Measurements from ENCODE around the gene VPS37D.

The VPS37D gene

DNA sequence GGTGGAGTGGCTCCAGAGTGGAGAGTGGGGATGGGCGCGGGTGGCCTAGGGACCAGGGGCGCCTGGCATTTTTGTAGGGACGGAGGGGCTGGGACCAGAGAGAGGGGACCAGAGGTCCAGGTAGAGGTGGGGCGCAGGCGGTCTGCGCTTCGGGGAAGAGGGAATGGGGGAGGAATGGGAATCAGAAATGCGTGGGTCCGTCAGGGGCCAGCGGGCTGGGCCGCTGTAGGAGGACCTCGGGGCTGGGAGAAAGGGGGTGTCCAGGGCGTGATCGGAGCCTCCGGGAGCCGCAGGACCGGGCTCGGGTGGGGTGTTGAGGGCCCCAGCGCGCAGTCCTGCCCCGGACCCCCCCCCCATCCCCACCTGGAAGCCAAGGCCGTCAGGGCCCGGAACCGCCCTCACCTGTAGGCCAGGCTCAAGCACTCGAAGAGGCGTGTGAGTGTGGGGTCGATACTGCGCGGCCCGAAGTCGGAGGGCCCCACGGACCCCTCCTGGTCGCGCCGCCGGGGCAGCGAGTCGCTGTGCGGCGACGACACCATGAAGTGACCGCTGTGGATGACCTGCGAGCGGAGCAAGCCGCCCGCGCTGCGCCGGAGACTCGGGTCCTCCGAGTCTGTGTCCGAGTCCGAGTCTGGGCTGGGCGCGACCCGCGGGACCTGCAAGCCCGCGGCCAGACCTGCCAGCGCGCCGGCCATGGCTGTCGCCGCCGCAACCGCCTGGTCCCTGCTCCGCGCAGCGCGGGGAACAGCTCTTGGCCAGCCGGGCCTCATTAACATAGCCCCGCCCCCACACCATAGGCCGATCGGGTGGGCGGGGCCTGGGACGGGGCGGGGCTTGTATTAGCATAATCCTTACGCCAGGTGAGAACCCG is 43.6 kb upstream of the VPS37D start, which contains the start of gene MLXIPL:
Gene MLXIPL (minus strand): TSS at position 725 of the 871 bp plus-strand sequence. CDS start 30 bp downstream, at position 695.
- Histone ChIP-seq H3K27me3 (ENCODE audit: insufficient read depth, insufficient read length) (peaks cover 11% of the 10 kb centered on the region), H3K4me3 (ENCODE audit: insufficient read length, low read depth) (peak within 1 kb of the TSS; percentile 81)

DNA sequence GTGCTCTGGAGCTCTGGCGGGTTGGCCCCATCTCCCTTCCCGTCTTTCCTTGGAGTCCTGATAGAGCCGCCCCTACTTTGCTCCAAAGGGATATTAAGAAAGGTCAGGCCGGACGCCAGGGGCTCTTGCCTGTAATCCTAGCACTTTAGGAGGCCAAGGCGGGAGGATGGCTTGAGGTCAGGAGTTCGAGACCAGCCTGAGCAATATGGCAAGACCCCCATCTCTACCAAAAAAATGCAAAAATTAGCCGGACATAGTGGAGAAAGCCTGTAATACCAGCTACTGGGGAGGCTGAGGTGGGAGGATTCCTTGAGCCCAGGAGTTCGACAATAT is 43.0 kb upstream of the VPS37D start:
- DNase-seq (ENCODE audit: low read depth, low spot score) = no peak
- Histone ChIP-seq H3K36me3 (ENCODE audit: insufficient read depth, insufficient read length, low read length) (no peaks in the 10 kb centered on the region), H3K4me1 (ENCODE audit: insufficient read depth, insufficient read length) (peaks cover 1% of the 10 kb centered on the region), H3K27me3 (ENCODE audit: insufficient read depth, insufficient read length) (peaks cover 11% of the 10 kb centered on the region), H3K4me3 (ENCODE audit: insufficient read length, low read depth) (no peak overlapping the region), H3K9ac (ENCODE audit: insufficient read length, low read depth) (no peak overlapping the region), H3K9me3 (ENCODE audit: insufficient read depth, low read length) (no peaks in the 10 kb centered on the region)
- TF ChIP-seq ZNF274 (IDR thresholded peaks at IDR 0.05; ENCODE audit: low read depth, low read length) (no peak), YY1 (IDR thresholded peaks at IDR 0.05; ENCODE audit: insufficient read depth, insufficient read length) (no peak), SUZ12 (IDR thresholded peaks at IDR 0.05; ENCODE audit: extremely low read depth, insufficient read depth, insufficient read length) (no peak)

More for the DNA sequence above, 43.6 kb upstream of the VPS37D start, which contains the start of gene MLXIPL:
- Histone ChIP-seq H3K36me3 (ENCODE audit: insufficient read depth, insufficient read length, low read length) (no peaks in the 10 kb centered on the region), H3K4me1 (ENCODE audit: insufficient read depth, insufficient read length) (peaks cover 1% of the 10 kb centered on the region), H3K9ac (ENCODE audit: insufficient read length, low read depth) (peak within 1 kb of the TSS; percentile 93), H3K9me3 (ENCODE audit: insufficient read depth, low read length) (no peaks in the 10 kb centered on the region)
- TF ChIP-seq ZNF274 (IDR thresholded peaks at IDR 0.05; ENCODE audit: low read depth, low read length) (no peak), SUZ12 (IDR thresholded peaks at IDR 0.05; ENCODE audit: extremely low read depth, insufficient read depth, insufficient read length) (no peak), YY1 (IDR thresholded peaks at IDR 0.05; ENCODE audit: insufficient read depth, insufficient read length) (no peak)
- DNase-seq (ENCODE audit: low read depth, low spot score) = peak; percentile 82

DNA sequence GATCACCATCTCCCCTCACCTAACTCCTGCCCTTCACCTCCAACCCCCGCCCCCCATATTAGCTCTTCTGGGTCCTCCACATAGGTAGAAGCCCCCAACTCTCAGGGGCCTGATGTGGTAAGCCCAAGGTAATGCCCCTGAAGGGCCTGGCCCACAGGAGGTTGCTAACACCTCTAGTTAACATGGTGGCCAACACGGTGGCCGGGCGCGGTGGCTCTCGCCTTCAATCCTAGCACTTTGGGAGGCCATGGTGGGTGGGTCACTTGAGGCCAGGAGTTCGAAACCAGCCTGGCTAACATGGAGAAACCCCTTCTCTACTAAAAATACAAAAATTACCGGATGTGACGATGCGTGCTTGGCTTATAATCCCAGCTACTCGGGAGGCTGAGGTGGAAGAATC is 42.4 kb upstream of the VPS37D start:
- Histone ChIP-seq H3K27me3 (ENCODE audit: insufficient read depth, insufficient read length) (peaks cover 11% of the 10 kb centered on the region), H3K36me3 (ENCODE audit: insufficient read depth, insufficient read length, low read length) (no peaks in the 10 kb centered on the region), H3K4me3 (ENCODE audit: insufficient read length, low read depth) (no peak overlapping the region), H3K4me1 (ENCODE audit: insufficient read depth, insufficient read length) (peaks cover 1% of the 10 kb centered on the region), H3K9me3 (ENCODE audit: insufficient read depth, low read length) (no peaks in the 10 kb centered on the region), H3K9ac (ENCODE audit: insufficient read length, low read depth) (no peak overlapping the region)
- no peak for TF ChIP-seq SUZ12 (IDR thresholded peaks at IDR 0.05; ENCODE audit: extremely low read depth, insufficient read depth, insufficient read length)
- TF ChIP-seq ZNF274 (IDR thresholded peaks at IDR 0.05; ENCODE audit: low read depth, low read length) = no peak
- no peak for TF ChIP-seq YY1 (IDR thresholded peaks at IDR 0.05; ENCODE audit: insufficient read depth, insufficient read length)
- no peak for DNase-seq (ENCODE audit: low read depth, low spot score)

DNA sequence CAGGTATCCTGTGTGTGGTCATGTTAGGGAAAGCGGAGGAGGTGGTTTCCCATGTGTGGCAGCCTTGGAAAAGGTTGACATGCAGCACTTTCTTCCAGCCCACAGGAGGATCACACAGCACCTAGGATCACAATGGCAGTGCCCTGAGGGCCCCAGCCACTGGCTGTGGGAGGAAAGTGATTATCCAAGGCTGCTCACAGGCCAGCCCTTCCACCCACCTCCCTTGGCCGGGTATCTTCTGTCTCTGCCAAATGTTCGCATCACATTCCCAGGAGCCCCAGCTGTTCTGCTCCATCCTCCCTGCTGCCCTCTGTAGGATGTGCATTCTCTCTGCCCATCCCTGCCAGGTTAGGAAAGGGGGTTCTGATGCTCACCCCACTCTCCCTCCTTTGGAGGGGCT is 40.8 kb upstream of the VPS37D start:
- no peaks in the 10 kb centered on the region for H3K36me3 ChIP-seq (ENCODE audit: insufficient read depth, insufficient read length, low read length)
- no peak overlapping the region for H3K9ac ChIP-seq (ENCODE audit: insufficient read length, low read depth)
- TF ChIP-seq ZNF274 (IDR thresholded peaks at IDR 0.05; ENCODE audit: low read depth, low read length) = no peak
- no peak for TF ChIP-seq SUZ12 (IDR thresholded peaks at IDR 0.05; ENCODE audit: extremely low read depth, insufficient read depth, insufficient read length)
- H3K4me1 ChIP-seq (ENCODE audit: insufficient read depth, insufficient read length) = peaks cover 1% of the 10 kb centered on the region
- DNase-seq (ENCODE audit: low read depth, low spot score) = no peak
- H3K9me3 ChIP-seq (ENCODE audit: insufficient read depth, low read length) = no peaks in the 10 kb centered on the region
- no peak overlapping the region for H3K4me3 ChIP-seq (ENCODE audit: insufficient read length, low read depth)
- H3K27me3 ChIP-seq (ENCODE audit: insufficient read depth, insufficient read length) = peaks cover 11% of the 10 kb centered on the region

DNA sequence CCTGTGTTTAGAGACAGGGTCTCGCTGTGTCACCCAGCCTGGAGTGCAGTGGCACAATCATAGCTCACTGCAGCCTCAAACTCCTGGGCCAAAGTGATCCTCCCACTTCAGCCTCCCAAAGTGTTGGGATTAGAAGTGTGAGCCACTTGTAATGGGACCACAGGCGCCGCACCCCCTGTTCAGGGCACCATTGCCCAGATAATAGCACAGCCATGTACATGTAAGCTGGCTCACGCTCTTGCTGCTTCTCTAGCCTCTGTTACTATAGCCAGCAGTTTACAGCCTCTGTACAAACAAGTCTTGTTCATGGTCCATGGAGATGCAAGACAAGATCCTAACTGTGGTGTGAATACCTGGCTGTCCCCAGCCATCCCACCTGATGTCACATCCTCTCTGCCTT is 39.1 kb upstream of the VPS37D start:
- DNase-seq (ENCODE audit: low read depth, low spot score) = no peak
- Histone ChIP-seq H3K4me3 (ENCODE audit: insufficient read length, low read depth) (no peak overlapping the region), H3K9me3 (ENCODE audit: insufficient read depth, low read length) (no peaks in the 10 kb centered on the region), H3K27me3 (ENCODE audit: insufficient read depth, insufficient read length) (peaks cover 7% of the 10 kb centered on the region), H3K9ac (ENCODE audit: insufficient read length, low read depth) (no peak overlapping the region), H3K36me3 (ENCODE audit: insufficient read depth, insufficient read length, low read length) (no peaks in the 10 kb centered on the region), H3K4me1 (ENCODE audit: insufficient read depth, insufficient read length) (peaks cover 1% of the 10 kb centered on the region)
- no peak for TF ChIP-seq YY1 (IDR thresholded peaks at IDR 0.05; ENCODE audit: insufficient read depth, insufficient read length)
- no peak for TF ChIP-seq ZNF274 (IDR thresholded peaks at IDR 0.05; ENCODE audit: low read depth, low read length)
- no peak for TF ChIP-seq SUZ12 (IDR thresholded peaks at IDR 0.05; ENCODE audit: extremely low read depth, insufficient read depth, insufficient read length)

DNA sequence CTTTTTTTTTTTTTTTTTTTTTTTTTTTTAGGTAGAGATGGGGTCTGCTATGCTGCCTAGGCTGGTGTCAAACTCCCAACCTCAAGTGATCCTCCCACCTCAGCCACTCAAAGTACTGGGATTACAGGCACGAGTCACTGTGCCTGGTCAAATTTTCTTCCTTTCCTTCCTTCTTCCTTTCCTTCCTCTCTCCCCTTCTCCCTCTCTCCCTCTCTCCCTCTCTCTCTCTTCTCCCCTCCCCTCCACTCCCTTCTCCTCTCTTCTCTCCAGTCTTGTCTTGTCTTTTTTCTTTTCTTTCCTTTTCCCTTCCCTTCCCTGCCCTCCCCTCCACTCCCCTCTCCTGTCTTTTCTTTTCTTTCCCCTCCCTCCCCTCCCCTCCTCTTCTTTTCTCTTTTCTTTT is 36.1 kb upstream of the VPS37D start:
- H3K4me3 ChIP-seq (ENCODE audit: insufficient read length, low read depth) = no peak overlapping the region
- no peaks in the 10 kb centered on the region for H3K4me1 ChIP-seq (ENCODE audit: insufficient read depth, insufficient read length)
- no peak for TF ChIP-seq ZNF274 (IDR thresholded peaks at IDR 0.05; ENCODE audit: low read depth, low read length)
- TF ChIP-seq YY1 (IDR thresholded peaks at IDR 0.05; ENCODE audit: insufficient read depth, insufficient read length) = no peak
- TF ChIP-seq SUZ12 (IDR thresholded peaks at IDR 0.05; ENCODE audit: extremely low read depth, insufficient read depth, insufficient read length) = no peak
- H3K36me3 ChIP-seq (ENCODE audit: insufficient read depth, insufficient read length, low read length) = no peaks in the 10 kb centered on the region
- no peaks in the 10 kb centered on the region for H3K27me3 ChIP-seq (ENCODE audit: insufficient read depth, insufficient read length)
- no peaks in the 10 kb centered on the region for H3K9me3 ChIP-seq (ENCODE audit: insufficient read depth, low read length)
- no peak for DNase-seq (ENCODE audit: low read depth, low spot score)
- H3K9ac ChIP-seq (ENCODE audit: insufficient read length, low read depth) = no peak overlapping the region

DNA sequence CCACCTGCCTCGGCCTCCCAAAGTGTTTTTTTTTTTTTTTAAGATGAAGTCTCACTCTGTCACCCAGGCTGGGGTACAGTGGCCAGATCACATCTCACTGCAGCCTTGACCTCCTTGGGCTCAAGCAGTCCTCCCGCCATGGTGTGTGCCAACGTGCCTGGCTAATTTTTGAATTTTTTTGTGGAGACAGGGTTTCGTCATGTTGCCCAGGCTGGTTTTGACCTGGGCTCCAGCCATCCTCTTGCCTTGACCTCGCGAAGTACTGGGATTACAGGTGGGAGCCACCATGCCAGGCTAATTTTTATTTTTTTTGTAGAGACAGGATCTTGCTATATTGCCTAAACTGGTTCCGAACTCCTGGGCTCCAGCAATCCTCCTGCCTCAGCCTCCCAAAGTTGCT is 34.3 kb upstream of the VPS37D start:
- Histone ChIP-seq H3K4me3 (ENCODE audit: insufficient read length, low read depth) (no peak overlapping the region), H3K9me3 (ENCODE audit: insufficient read depth, low read length) (no peaks in the 10 kb centered on the region), H3K4me1 (ENCODE audit: insufficient read depth, insufficient read length) (no peaks in the 10 kb centered on the region), H3K36me3 (ENCODE audit: insufficient read depth, insufficient read length, low read length) (no peaks in the 10 kb centered on the region), H3K9ac (ENCODE audit: insufficient read length, low read depth) (no peak overlapping the region), H3K27me3 (ENCODE audit: insufficient read depth, insufficient read length) (no peaks in the 10 kb centered on the region)
- DNase-seq (ENCODE audit: low read depth, low spot score) = no peak
- TF ChIP-seq SUZ12 (IDR thresholded peaks at IDR 0.05; ENCODE audit: extremely low read depth, insufficient read depth, insufficient read length) (no peak), ZNF274 (IDR thresholded peaks at IDR 0.05; ENCODE audit: low read depth, low read length) (no peak), YY1 (IDR thresholded peaks at IDR 0.05; ENCODE audit: insufficient read depth, insufficient read length) (no peak)

Data from NT2/D1 (cell line).